Smooth muscle cell (in vitro differentiated cells): Measurements from ENCODE around the gene FMNL2. TPM values are rescaled to one million over a fixed set of nuclear protein-coding genes. Genes with fewer than 3 reads are reported as not detected.

Experiments
- DNase-seq: peaks from one replicate; lab custom pipeline; 2025; ENCODE audit not compliant: unreplicated experiment; lab: John Stamatoyannopoulos, UW
- H2AFZ ChIP-seq: fragments of 200-600 bp; sonication (generic); 2 replicates; pipeline ENCODE4 v1.6.0; 2016; ENCODE audit warnings: antibody characterized with exemption, low read depth, mild to moderate bottlenecking
- H3F3A ChIP-seq: fragments of 200-600 bp; sonication (generic); 2 replicates; pipeline ENCODE4 v1.6.0; 2017; ENCODE audit warnings: antibody characterized with exemption, low read depth
- H3K27ac ChIP-seq: fragments of 200-600 bp; sonication (generic); 2 replicates; pipeline ENCODE4 v1.5.1; 2016; ENCODE audit warnings: low read depth, mild to moderate bottlenecking
- H3K27me3 ChIP-seq: fragments of 200-600 bp; sonication (generic); 2 replicates; pipeline ENCODE4 v1.6.1; 2016; ENCODE audit warnings: low read depth, mild to moderate bottlenecking
- H3K36me3 ChIP-seq: fragments of 200-600 bp; sonication (generic); 2 replicates; pipeline ENCODE4 v1.5.1; 2016; ENCODE audit warnings: low read depth
- H3K4me1 ChIP-seq: fragments of 200-600 bp; sonication (generic); 2 replicates; pipeline ENCODE4 v1.5.1; 2016; ENCODE audit warnings: low read depth
- H3K4me2 ChIP-seq: fragments of 200-600 bp; sonication (generic); 2 replicates; pipeline ENCODE4 v1.6.0; 2016; ENCODE audit warnings: mild to moderate bottlenecking
- H3K4me3 ChIP-seq: fragments of 200-600 bp; sonication (generic); 2 replicates; pipeline ENCODE4 v1.5.1; 2016; ENCODE audit warnings: mild to moderate bottlenecking
- H3K79me2 ChIP-seq: fragments of 200-600 bp; sonication (generic); 2 replicates; pipeline ENCODE4 v1.6.0; 2016; ENCODE audit warnings: low read depth, mild to moderate bottlenecking
- H3K9ac ChIP-seq: fragments of 200-600 bp; sonication (generic); 2 replicates; pipeline ENCODE4 v1.6.0; 2016; ENCODE audit warnings: low read depth
- H3K9me3 ChIP-seq: fragments of 200-600 bp; sonication (generic); replicated peaks from 2 replicates; pipeline ENCODE4 v1.5.1; 2016; ENCODE audit warnings: low read depth
- H4K20me1 ChIP-seq: fragments of 200-600 bp; sonication (generic); 2 replicates; pipeline ENCODE4 v1.6.0; 2016; ENCODE audit warnings: low read depth
- CTCF ChIP-seq: fragments of 200-600 bp; sonication (generic); IDR thresholded peaks from 2 replicates; pipeline ENCODE4 v1.5.1; 2017; ENCODE audit warnings: borderline replicate concordance, mild to moderate bottlenecking, antibody characterized with exemption; ENCODE audit not compliant: insufficient read depth, poor library complexity, severe bottlenecking
- WGBS: methylation state at CpG from one replicate; pipeline ENCODE4 v1.1.7; 2016; ENCODE audit warnings: low lambda C conversion rate; 5-methylcytosine and 5-hydroxymethylcytosine counted together
- polyA plus RNA-seq: library from polyadenylated mRNA; unstranded; fragments of >200 nt; fragmentation: Nextera tagmentation; extraction: Ambion mirVana; gene quantifications from 2 replicates; pipeline ENCODE4 v1.2.1, GENCODE V29; 2016
- total RNA-seq: library from RNA; depleted of rRNA; stranded (reverse); fragments of >200 nt; gene quantifications from 2 replicates; pipeline ENCODE4 v1.2.3, GENCODE V29; 2014

Gene FMNL2
- total and polyA plus RNA-seq, 2 experiments from 2014 or later, result 7.4 to 37.3 TPM

DNA sequence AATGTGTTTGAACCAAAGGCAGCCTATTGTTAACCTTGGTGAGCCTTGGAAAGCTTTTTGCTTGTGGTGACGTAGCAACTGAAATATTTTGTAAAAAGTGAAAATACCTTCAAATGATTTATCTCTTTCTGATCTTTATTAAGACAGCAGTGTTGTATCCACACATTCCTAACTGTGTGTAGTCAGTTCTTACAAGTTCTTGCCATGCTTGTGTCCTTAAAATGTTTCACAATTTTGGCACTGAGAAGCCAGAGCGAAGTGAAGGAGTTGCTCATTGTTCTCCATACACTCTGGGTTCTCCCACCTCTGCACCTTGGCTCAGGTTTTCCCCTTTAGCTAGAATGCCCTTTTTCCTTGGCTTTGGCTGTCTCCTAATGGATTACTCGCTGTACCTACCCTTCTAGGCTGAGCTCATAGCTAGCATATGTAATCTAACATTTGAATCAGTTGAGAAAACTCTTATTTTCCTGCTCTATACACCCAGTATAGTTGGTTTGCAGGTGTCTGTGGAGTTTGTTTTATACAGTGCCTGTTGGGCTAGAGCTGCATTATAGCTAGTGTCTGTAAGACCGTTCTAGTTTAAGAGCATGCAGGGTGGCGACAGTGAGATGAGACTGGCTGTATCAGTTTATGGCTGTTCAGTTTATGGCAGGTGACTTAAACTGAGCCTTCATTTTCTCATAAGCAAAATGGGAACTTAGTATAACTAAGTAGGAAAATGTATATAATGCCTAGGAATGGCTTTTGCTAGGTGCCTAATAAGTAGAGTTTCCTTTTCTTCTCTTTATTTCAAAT lies 45.5 kb downstream of the FMNL2 start:
- 77% methylated on average over 5 of the region's 5 CpGs for WGBS
- H2AFZ ChIP-seq, result no peak overlapping the region

DNA sequence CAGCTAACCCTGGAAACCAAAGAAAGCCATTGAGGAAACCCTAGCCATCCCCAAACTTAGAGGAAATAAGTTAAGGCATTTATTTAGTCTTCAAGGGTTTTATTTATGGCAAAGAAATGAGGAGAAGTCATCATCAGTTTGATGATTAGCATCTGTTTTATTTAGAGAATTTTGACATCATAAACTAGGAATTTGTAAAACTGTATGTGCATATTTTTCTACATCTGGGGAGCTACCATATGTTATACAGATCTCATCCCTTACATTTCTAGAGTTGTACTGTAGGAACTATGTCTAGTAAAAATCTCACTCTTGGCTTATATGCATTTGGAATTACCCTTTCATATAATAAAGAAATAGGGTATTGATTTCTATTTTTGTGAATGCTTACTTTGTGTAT lies 48.7 kb downstream of the FMNL2 start:
- H3K4me2 ChIP-seq, result no peak overlapping the region
- no peak for DNase-seq
- no peak for TF ChIP-seq CTCF

More for the DNA sequence above, 45.5 kb downstream of the FMNL2 start:
- Histone ChIP-seq H3K4me1 (peaks cover 12% of the 10 kb centered on the region), H3K36me3 (no peaks in the 10 kb centered on the region), H3F3A (no peaks in the 10 kb centered on the region), H3K27me3 (no peaks in the 10 kb centered on the region), H3K4me3 (no peak overlapping the region), H3K79me2 (peaks cover 94% of the 10 kb centered on the region), H4K20me1 (peaks cover 81% of the 10 kb centered on the region), H3K4me2 (no peak overlapping the region), H3K9me3 (no peaks in the 10 kb centered on the region), H3K9ac (no peak overlapping the region), H3K27ac (no peak overlapping the region)
- DNase-seq, result no peak
- TF ChIP-seq CTCF, result no peak

GRCh38 chr2:152384992-152385391 lies 50.0 kb downstream of the FMNL2 start:
- no peaks in the 10 kb centered on the region for H3K9me3 ChIP-seq
- peaks cover 71% of the 10 kb centered on the region for H4K20me1 ChIP-seq
- no peak overlapping the region for H3K4me3 ChIP-seq
- H3K79me2 ChIP-seq, result peaks cover 71% of the 10 kb centered on the region
- H3K27me3 ChIP-seq, result no peaks in the 10 kb centered on the region
- H3K36me3 ChIP-seq, result no peaks in the 10 kb centered on the region
- no peak overlapping the region for H2AFZ ChIP-seq
- TF ChIP-seq CTCF, result no peak
- no peak for DNase-seq
- peaks cover 29% of the 10 kb centered on the region for H3K4me1 ChIP-seq
- H3K27ac ChIP-seq, result no peak overlapping the region
- no peak overlapping the region for H3K9ac ChIP-seq
- H3F3A ChIP-seq, result no peaks in the 10 kb centered on the region
- H3K4me2 ChIP-seq, result no peak overlapping the region
- WGBS, result 86% methylated on average over 3 of the region's 3 CpGs

More for the DNA sequence above, 48.7 kb downstream of the FMNL2 start:
- Histone ChIP-seq H3K27ac (no peak overlapping the region), H3K79me2 (peaks cover 73% of the 10 kb centered on the region), H2AFZ (no peak overlapping the region), H3K36me3 (no peaks in the 10 kb centered on the region), H3K27me3 (no peaks in the 10 kb centered on the region), H3K9me3 (no peaks in the 10 kb centered on the region), H3K9ac (no peak overlapping the region), H3K4me1 (peaks cover 29% of the 10 kb centered on the region), H3F3A (no peaks in the 10 kb centered on the region), H4K20me1 (peaks cover 82% of the 10 kb centered on the region), H3K4me3 (no peak overlapping the region)

DNA sequence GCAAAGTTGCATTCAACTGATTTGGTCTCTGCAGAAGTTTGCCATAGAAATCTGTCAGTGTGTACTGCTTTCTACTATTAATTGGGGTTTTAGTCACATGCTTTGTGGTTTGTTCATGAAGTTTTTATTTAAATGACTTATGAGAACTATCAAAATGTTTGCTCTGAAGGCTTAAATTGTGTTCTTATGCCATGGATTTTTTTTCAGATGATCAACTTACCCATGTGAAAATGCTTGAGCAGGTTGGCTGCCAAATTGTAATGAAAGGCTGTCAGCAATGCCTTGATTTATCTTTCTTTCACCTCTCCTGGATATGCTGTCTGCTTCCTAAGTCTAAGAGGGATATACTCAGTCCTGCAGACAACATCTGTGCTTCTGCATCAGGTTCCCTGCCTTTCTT lies 50.7 kb downstream of the FMNL2 start:
- Histone ChIP-seq H3K27ac (no peak overlapping the region), H3K36me3 (no peaks in the 10 kb centered on the region), H3F3A (no peaks in the 10 kb centered on the region), H3K4me2 (no peak overlapping the region), H2AFZ (no peak overlapping the region), H4K20me1 (peaks cover 66% of the 10 kb centered on the region), H3K79me2 (peaks cover 70% of the 10 kb centered on the region), H3K9me3 (no peaks in the 10 kb centered on the region), H3K4me1 (peaks cover 29% of the 10 kb centered on the region), H3K27me3 (no peaks in the 10 kb centered on the region), H3K4me3 (no peak overlapping the region), H3K9ac (no peak overlapping the region)
- no peak for TF ChIP-seq CTCF
- DNase-seq, result no peak
